HTR-8/SVneo (cell line): ENCODE data around the gene GAMT.
"Not testable (repeated sequence)": the region's sequence is repeated elsewhere in the genome, so short reads cannot be mapped to it uniquely, and the experiment has no call there.

Experiments
- DNase-seq: peaks from one replicate; pipeline ENCODE4 v3.0.0; 2011; ENCODE audit warnings: low spot score, mixed read lengths; ENCODE audit not compliant: insufficient read length
- FAIRE-seq: peaks from 2 replicates; lab custom pipeline; 2011; peaks lifted over from hg19 to GRCh38; lab: Jason Lieb, UNC

GAMT gene

DNA sequence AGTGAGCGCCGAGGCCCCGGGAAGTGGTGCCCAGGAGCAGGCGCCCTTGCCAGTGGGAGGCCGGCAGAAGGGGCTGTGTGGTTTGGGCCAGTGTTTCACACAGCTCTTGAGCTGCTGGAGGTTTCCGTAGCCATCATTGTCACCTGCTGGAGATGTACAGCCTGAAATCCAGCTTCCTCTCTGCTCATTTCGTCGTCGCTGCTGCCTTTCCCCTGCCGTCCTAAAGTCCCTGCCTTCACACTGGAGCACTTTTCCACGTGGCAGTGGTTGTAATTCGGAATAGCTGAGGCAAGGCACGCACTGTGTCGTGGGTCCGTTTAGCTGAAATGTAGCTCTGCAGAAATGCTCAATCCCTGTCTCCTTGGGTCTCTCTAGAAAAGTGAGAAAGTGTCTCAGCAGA, 19.2 kb upstream of the GAMT start:
- FAIRE-seq (no peak), DNase-seq (no peak)

DNA sequence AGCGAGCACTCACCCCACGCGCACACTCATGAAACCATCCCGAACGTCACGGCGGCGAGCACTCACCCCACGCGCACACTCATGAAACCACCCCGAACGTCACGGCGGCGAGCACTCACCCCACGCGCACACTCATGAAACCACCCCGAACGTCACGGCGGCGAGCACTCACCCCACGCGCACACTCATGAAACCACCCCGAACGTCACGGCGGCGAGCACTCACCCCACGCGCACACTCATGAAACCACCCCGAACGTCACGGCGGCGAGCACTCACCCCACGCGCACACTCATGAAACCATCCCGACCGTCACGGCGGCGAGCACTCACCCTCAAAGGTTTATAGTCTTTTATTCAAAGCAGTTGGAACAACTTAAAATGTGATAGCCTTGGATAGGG, 18.7 kb upstream of the GAMT start:
- FAIRE-seq, DNase-seq: not testable (repeated sequence)

DNA sequence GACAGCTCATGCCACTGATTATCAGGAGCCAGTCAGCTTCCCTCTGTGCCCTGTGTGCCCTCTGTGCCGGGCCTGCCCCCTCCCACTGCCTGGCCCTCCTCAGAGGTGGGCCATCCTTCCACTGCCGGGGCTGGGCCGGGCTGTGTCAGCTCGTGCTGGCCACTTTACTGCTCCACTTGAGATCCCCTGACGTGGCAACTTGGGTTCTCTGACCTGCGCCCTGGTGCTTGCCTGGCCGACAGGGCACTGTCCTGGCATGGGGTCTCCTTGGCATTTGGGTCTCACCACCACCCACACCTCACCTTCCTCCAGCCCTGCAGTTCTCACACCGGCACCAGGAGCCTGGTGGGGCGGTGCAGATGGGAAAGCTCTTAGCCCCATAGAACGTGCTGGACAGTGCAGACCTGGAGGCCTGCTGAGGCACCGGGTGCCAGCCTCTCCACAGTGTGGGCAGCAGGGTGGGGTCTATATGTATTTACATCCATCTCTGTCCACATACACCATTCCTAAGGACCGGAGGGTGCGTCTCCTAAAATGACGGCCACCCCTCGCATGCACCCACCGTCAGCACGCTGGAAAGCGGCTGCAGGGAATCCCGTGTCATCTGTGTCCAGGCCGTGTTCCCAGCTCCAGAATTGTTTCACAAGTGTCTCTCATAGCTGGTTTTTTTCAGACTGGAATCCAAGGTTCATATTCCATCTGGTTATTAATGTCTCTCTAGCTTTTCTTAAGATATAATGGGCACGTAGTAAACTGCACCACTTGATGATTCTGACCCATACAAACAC, 17.8 kb upstream of the GAMT start:
- FAIRE-seq, result no peak
- no peak for DNase-seq

DNA sequence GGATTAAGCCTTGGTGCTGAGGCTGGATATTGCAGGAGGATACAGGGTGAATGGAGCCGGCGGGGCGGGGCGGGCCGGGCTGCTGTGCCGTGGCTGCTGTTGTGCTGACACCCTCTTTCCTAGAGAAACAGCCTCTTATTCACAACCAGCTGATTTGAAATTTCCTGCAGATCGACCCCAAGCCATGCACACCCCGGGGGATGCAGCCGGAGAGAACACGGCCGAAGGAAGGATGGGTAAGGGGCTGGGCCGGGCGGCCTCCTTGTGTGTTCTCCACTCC, 17.1 kb upstream of the GAMT start:
- FAIRE-seq (no peak), DNase-seq (no peak)

DNA sequence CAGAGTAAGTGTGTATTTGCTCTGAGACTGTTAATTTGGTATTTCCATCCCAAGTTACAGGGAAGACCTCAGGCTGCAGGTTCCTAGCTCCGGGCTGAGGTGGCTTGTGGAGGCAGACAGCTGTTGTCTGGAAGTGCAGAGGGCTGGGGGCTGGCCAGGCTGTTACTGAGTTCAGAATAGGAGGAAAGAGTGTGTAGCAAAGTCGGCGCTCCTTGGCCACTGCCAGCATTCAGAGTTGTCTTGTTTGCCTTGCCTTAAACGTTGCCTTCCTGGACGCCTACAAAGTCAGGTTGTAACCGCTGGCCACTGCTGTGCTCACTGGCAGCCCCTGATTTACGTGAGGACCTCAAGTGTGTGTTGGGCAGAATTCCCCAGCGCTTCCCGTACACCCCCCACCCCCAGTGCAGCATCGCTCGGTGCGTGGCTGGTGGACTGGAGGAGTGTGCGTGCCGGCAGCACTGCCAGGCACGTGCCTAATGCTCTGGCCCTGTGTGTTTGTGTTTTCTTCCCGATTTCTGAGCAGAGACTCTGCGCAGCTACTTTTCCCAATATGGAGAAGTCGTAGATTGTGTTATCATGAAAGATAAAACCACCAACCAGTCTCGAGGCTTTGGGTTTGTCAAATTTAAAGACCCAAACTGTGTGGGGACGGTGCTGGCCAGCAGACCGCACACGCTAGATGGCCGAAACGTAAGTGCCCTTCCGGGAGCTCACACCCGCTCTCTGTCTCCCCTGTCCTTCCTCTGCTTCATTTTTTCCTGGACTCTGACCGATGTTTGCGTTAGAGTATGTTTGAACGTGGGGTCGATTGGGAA, 16.5 kb upstream of the GAMT start:
- DNase-seq (no peak), FAIRE-seq (no peak)

DNA sequence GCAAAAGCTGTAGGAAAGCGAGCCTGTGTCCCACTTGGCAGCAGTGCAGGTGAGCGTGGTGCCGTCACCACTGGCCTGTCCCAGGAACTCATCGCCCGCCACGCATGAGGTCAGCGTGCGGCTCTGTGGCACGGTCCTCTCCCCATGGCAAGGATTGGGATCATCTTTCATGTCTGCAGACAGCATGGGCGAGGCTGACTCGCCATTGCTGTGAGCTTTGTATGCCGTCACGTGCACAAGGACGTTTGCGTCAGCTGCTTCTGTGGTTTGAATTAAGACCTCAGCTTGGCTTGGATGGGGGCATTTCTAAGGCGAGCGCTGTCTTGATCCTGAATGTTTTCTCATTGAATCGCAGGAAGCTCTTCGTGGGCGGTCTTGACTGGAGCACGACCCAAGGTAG, 15.8 kb upstream of the GAMT start:
- no peak for FAIRE-seq
- no peak for DNase-seq

DNA sequence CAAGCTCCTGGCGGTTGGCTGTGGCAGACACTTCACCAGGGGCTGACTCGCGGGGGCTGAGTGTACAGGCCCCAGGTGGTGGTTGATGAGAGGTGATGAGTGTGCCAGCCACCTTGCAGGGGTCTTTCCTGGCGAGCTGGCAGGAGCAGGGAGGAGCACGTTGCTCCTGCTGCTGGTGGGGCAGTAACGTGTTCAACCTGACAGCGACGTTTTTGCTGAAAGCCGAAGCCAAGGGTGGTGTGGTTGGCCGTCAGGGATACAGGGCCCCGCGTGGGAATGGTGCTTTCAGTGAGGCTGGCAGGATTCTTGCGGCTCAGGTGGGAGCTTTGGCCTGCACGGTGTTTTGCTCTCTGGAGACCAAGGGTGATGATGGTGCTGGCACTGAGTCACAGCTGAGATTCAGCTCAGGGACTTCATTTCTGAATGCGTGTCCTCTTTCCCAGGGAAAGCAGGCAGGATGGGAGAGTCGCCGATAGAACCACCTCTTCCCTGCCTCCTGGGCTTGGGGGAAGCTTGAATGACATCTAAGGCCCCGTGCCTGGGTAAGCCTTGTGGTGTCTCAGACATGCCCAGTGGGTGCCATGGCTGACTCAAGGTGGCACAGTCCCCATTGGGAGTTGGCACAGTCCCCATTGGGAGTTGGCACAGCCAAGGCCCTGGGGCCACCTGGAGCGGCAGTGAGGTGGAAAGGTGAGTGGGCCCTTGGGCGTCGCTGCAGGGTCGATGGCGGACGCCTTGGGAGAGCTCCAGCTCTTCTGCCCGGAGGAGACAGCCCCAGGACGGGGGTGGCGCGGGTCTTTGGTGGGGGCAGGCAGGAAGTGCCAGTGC, 14.9 kb upstream of the GAMT start:
- no peak for FAIRE-seq
- DNase-seq, result no peak

DNA sequence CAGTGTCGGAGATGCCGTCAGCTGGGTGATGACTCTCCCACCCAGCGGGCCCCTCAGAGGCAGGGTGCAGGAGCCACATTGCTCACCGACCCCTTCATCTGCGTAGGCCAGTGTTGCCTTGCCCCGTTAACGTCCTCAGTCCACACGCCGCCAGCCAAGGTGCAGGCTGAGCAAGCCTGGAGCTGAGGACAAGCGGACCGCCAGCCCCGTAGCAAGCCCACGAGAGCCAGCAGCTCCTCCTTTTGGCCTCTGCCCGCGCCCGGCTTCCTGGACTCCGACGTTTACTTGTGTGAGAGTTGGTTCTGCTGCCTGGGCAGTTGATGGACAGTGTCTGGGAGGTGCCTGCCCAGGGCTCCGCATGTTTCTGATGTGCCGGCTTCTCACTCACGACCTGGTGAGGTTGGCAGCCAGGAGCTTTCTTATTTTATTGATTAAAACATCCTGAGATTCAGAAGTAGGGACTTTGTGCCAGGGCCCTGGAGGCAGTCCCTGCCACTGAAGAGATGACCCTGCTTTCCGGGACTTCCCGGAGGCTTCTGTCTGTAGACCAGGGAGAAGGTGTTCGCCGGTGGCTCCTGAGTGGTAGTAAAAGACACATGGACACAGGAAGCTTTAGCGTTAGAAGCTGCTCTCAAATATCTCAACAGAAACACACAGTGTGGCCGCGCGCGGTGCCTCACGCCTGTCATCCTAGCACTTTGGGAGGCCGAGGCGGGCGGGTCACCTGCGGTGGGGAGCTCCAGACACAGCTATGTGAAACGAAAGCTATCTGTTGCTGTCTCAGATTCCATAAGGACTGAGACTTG, 11.9 kb upstream of the GAMT start:
- FAIRE-seq (no peak), DNase-seq (no peak)

DNA sequence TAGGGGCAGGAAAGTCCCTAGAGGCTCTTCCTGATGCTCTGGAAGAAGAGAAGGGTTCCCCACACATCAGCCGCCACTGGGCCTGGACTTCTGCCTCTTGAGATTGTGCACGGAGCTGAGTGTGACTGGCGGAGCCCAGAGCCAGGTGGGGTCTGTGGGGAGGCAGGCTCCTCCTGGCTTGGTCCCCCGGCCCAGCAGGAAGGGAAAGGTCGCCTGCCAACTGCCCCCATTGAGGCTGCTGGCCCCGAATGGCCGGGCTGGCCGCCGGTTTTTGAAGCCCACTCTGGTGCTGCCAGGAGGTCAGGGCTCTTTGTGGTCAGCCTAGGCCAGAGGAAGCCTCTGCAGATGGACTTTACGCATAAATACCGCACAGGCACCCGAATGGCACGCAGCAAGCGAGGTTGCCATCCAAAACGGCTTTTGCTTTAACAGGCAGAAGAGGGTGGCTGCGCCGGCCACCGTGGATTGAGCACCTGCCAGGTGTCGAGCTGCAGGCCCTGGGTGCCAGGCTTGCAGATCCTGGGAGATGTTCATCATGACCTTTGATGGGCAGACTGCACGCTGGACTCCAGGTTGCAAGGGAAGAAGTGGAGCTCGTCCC, 11.1 kb upstream of the GAMT start:
- DNase-seq (no peak), FAIRE-seq (no peak)

DNA sequence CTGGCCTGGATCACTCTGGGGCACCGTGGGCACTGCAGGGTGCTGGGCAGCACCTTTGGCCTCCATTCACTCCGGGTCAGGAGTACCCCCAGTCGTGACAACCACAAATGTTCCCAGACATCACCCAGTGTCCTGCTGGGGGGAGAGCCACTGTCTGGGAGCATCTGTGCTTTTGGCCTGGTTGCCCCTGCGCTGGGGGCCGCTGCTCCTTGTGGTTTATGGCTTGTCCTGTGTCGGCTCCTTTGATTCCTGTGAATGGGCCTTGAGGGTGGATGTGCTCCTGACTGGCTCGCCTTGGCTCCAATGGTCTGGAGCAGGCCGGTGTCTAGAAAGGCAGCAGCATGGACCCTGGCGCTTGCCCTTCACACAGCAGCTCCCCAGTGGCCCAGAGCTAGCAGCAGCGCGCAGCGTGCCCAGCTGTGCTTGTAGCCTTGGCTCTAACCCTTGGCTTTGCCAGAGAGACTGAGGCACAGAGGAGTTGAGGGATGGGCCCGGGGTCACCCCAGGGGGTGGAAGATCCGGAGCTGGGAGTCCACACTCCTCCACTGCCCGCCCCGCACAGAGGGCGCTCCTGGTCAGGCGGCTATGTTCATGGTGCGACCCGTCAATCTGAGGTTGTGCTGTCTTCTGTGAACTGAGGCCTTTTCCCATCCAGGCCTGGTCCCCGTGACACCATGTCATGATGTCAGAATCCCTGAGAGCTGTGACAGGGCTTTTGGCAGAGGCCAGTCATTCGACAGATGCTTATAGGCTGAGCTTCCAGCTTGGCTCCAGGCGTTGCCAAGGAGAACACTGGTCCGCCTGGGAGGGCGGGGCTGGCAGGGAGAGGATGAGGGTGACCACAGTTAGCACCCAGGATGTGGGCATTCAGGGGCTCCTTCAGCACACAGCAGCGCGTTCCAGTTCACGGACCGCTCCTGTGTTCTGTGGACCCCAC, 10.2 kb upstream of the GAMT start:
- FAIRE-seq (no peak), DNase-seq (no peak)

DNA sequence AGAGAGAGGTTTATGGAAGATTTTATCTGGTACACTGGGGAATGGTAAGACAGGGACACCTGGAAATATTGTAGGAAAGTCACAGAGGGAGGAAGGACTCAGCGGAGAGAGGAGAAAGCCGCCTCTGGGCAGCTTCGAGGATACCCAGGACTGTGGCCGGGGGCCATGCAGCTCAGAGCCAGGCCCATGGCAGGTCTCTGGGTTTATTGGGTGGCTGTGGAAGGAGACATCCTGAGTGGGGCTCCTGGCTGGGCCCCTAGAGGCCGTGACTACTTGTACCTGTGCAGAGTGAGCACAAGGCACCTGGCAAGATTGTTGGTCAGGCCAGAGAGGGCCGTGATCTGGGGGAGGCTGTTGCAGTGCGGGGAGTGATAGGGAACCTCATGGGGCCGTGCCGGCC, 9.4 kb upstream of the GAMT start:
- DNase-seq (no peak), FAIRE-seq (no peak)

DNA sequence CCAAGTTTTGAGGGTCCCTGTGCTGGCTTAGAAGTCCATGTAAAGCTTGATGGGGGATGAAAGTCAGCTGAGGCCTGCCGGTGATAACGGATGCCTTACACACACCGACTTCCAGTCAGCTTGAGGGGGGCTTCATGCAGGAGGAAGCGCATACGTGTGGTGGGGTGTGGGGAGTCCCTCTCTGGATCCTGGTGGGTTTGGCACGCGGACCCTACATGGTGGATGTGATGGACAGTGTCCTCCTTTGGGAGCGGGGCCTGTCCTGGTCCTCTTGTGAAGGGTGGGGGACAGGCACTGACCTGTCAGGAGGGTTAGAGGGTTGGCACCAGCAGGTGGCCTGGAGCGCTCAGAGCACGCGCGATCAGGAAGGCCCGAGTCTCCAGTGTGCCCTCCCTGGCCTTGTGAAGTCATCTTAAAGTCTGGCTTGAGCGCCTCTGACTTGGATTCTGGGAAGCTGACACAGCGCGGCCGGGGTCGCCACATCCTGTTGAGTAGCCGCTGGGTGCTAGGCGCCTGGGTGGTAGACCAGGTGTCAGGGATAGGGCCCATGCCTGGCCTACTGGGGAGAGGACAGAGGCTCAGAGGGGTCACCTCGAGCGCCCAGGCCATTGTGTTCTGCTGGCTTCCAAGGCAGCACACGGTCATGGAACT, 8.9 kb upstream of the GAMT start:
- no peak for DNase-seq
- FAIRE-seq, result no peak

DNA sequence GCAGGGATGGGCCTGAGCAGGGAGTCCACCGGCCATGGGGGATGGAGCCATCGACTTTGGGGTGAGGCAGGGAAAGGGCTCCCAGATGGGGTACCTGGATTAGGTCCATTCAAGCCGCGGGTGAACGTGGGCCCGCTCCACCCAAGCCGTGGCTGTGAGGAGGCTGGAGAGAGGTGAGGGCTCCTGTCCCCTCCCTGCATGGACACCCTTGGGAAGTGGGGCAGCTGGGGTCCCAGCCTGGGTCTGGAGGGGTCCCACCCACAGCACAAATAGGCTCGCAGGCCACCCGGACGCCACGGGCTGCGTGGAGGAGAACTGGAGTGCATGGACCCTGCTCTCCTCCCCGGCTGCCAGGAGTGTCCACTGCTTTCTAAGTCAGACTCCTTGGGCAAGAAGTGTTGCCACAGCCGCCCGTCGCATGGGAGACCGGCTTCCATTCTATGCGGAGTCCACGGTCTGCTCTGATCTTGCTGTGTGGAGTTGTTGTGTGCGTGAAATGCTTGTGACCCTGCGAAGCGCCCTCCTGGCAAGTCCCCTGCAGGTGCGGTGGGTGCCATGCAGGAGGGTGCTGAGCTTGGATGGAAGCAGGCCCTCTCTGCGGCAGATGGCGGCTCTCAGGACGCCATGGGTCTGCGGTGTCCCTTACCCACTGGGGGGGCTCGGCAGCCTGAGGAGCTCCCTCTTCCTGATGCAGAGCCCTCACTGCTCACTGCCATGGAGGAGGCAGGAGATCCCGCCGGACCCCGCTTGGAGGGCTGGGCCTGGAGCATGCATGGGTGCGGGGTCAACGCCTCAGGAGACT, 8.1 kb upstream of the GAMT start:
- no peak for FAIRE-seq
- DNase-seq, result no peak

DNA sequence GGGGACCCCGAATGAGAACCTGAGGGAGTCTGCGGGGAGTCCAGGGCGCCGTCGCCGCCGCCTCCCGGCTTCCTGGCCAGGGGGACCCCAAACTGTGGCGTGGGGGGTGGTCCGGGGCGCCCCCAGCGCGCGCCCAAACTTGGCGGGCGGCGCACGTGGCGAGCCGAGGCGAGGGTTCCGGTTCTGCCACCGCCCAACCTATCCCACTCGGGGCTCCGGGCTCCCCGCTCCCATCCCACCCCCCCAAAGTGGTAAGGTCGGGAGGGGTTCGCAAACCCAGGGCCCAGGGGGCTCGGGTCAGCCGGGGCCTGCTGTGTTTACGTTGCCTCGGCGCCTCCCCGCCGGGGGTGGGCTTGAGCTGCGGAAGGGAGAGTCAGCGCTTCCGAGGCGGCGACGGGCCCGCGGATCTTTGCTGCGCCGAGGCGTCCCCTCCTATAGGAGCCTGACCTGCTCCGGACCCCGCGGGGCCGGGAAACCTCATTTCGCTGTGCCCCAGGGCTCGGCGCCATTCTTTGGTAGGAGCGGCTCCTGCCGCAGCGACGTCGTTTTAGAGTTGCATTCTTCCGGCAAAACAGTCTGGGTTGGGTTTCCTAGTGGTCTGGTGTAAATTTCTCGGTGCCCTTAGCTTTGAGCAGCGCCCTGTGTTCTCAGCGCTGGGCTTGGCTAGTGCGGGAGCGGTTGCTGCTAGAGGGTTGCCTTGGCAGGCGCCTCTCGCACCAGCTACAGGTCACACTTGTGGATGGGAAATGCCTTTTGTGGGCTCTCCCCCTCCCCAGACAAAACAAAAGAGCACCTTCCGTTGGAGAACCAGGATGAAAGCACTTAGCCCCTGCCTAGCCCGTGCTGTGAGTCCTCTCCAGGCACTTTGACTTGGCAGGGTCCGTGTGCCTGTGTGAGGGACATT, 7.2 kb upstream of the GAMT start:
- DNase-seq, result no peak

DNA sequence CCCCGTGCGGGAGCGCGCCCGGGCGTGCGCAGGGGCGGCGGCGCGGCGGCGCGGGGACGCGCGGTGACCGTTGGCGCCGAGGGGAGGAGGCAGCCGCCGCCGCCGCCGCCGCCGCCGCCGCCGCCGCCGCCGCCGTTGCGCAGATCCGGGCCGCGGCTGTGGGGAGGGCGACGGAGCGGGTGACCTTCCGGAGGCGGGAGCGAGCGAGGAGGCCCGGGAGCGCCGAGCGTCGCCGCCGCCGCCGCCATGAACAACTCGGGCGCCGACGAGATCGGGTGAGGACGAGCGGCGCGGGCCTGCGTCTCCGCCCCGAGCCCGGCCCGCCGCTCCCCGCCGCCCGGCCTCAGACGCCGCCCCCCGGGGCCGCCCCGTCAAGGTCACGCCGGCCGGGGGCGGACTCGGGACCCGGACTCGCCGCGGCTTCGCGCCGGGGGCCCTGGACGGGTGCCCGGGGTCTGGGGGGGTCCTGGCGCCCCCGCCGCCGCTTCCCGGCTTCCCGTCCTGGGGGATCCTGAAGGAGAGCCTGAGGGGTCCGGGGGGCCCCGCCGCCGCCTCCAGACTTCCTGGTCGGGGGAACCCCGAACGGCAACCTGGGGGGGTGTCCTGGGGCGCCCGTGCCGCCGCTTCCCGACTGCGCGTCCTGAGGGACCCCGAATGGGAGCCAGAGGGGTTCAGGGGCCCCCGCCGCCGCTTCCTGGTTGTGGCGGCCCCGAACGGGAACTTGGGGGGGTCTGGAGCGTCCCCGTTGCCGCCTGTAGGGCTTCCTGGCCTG, 6.4 kb upstream of the GAMT start, which contains the start of gene DAZAP1:
DAZAP1 (plus strand) TSS at position 59 of the 772 bp plus-strand sequence; CDS start at position 247, 188 bp downstream.
- DNase-seq (no peak), FAIRE-seq (no peak)

More for the DNA sequence above, 7.2 kb upstream of the GAMT start:
- no peak for FAIRE-seq
